BJ (cell line): ENCODE measurements around the gene STAB1. TPM values are rescaled to one million over a fixed set of nuclear protein-coding genes. Genes with fewer than 3 reads are reported as not detected.

Source experiments
- CTCF ChIA-PET: fragments of 350-600 bp; formaldehyde crosslinking; extraction: SDS; loops from one replicate; lab custom pipeline; 2021; ENCODE audit warnings: antibody characterized with exemption, inconsistent platforms; lab: Yijun Ruan, JAX
- POLR2A ChIA-PET: fragments of 300-600 bp; sonication (Branson Sonifier 250); formaldehyde crosslinking; extraction: SDS; loops from one replicate; lab custom pipeline; 2021; ENCODE audit warnings: antibody characterized with exemption; lab: Charles Lee
- DNase-seq: peaks from one replicate; pipeline ENCODE4 v3.0.0-alpha.2; 2011; ENCODE audit warnings: low read depth
- H3K27me3 ChIP-seq: 2 replicates; pipeline ENCODE4 v1.6.0; 2011; ENCODE audit warnings: low read length; ENCODE audit not compliant: control insufficient read depth, insufficient read depth
- H3K36me3 ChIP-seq: 2 replicates; pipeline ENCODE4 v1.5.1; 2011; ENCODE audit warnings: low read length; ENCODE audit not compliant: control insufficient read depth, insufficient read depth
- H3K4me3 ChIP-seq: 2 replicates; pipeline ENCODE4 v1.5.1; 2011; ENCODE audit warnings: low read depth, mild to moderate bottlenecking, control low read depth, low read length
- polyA plus RNA-seq: library from polyadenylated mRNA; depleted of rRNA; stranded (reverse); fragments of >200 nt; gene quantifications from 2 replicates; pipeline ENCODE4 v1.2.3, GENCODE V29; 2011
- TF ChIP-seq, protein P1 (sequence below): IDR thresholded peaks from 2 replicates; pipeline ENCODE4 v1.5.1; 2011; ENCODE audit warnings: low read depth, mild to moderate bottlenecking, control low read depth, inconsistent platforms, low read length, moderate library complexity; ENCODE audit not compliant: insufficient read depth

Gene STAB1
- polyA plus RNA-seq, 1 experiment = 0.01 TPM

- TF ChIP-seq, protein P1, sequence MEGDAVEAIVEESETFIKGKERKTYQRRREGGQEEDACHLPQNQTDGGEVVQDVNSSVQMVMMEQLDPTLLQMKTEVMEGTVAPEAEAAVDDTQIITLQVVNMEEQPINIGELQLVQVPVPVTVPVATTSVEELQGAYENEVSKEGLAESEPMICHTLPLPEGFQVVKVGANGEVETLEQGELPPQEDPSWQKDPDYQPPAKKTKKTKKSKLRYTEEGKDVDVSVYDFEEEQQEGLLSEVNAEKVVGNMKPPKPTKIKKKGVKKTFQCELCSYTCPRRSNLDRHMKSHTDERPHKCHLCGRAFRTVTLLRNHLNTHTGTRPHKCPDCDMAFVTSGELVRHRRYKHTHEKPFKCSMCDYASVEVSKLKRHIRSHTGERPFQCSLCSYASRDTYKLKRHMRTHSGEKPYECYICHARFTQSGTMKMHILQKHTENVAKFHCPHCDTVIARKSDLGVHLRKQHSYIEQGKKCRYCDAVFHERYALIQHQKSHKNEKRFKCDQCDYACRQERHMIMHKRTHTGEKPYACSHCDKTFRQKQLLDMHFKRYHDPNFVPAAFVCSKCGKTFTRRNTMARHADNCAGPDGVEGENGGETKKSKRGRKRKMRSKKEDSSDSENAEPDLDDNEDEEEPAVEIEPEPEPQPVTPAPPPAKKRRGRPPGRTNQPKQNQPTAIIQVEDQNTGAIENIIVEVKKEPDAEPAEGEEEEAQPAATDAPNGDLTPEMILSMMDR = no peak
- Histone ChIP-seq H3K4me3 (peak within 1 kb of the TSS; percentile 78), H3K27me3 (no peaks in the 10 kb centered on the region), H3K36me3 (peaks cover 5% of the 10 kb centered on the region)
- POLR2A ChIA-PET = interaction anchor here (0.7 kb wide), 1 partner anchor 54 kb away, joined by 3 read pairs; no protein-coding TSS in a partner anchor
- DNase-seq = no peak
- CTCF ChIA-PET = no interaction called here
Measured at GRCh38 chr3:52533623-52534280, 38.6 kb downstream of the STAB1 start, which contains the start of gene NT5DC2. NT5DC2 (minus strand) TSS chr3:52533857; CDS start chr3:52533737, 120 bp downstream.

DNA sequence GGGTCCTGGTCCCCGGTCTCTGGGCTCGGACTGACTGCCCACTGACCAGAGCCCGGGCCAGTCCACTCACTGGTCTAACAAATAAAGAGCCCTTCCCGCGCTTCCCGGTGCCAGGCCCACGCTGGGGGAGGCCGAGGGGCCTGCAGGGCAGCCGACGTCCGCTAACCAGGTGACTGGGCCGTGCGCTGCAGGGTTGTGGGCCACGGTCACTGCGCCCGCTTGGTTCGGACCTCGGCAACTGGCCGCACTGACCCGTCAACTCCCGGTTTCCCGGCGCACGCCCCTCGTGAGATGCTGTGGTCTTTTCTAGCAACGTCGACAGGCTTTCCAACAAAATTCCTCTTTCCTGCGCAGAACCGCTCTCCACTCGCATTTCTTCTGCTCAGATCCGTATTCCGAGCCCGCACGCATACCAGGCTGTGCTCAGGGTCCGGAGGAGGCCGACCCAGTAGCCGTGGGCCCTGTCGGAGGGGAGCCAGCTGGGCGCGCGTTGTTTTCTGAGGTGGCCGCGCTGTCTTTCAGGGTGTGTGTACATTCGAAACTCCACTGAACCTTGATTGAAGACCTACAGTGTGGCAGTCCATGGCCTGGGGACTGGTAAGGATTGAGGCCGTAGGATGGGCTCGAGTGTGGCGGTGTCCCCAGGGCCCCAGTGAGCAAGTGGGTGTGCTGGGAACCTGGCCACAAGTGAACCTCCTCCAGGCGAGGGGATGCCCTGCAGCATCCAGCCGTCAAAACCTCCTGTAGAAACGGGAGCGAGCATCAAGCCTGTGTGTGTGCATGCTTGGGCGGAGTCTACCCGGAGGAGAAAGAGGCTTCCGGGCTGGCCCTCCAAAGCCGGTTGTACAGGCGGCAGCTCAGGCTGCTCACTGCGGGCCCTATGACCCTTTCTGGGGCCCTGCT is 39.4 kb downstream of the STAB1 start:
- Histone ChIP-seq H3K27me3 (no peaks in the 10 kb centered on the region), H3K4me3 (peak overlapping the region; percentile 55), H3K36me3 (no peaks in the 10 kb centered on the region)
- ChIA-PET CTCF (no interaction called here), POLR2A (interaction anchor here (0.7 kb wide), 1 partner anchor 54 kb away, joined by 3 read pairs; no protein-coding TSS in a partner anchor)
- no peak for DNase-seq
- TF ChIP-seq, protein P1 = no peak

GRCh38 chr3:52535411-52536111 is 40.4 kb downstream of the STAB1 start:
- POLR2A ChIA-PET = interaction anchor here (0.6 to 1.0 kb wide), 2 partner anchors 110 to 160 kb away, joined by 4 to 23 read pairs; no protein-coding TSS in a partner anchor
- CTCF ChIA-PET = interaction anchor here (1.3 kb wide), 1 partner anchor 108 kb away, joined by 3 read pairs; no protein-coding TSS in a partner anchor
- DNase-seq = no peak
- Histone ChIP-seq H3K36me3 (no peaks in the 10 kb centered on the region), H3K4me3 (no peak overlapping the region), H3K27me3 (no peaks in the 10 kb centered on the region)
- TF ChIP-seq, protein P1 = no peak

GRCh38 chr3:52536112-52536368 is 40.9 kb downstream of the STAB1 start:
- no peak for DNase-seq
- ChIA-PET POLR2A (interaction anchor here (0.6 to 1.0 kb wide), 2 partner anchors 109 to 159 kb away, joined by 4 to 23 read pairs; no protein-coding TSS in a partner anchor), CTCF (interaction anchor here (1.3 kb wide), 1 partner anchor 109 kb away, joined by 3 read pairs; no protein-coding TSS in a partner anchor)

More at GRCh38 chr3:52536112-52536368, 40.9 kb downstream of the STAB1 start:
- Histone ChIP-seq H3K36me3 (no peaks in the 10 kb centered on the region), H3K27me3 (no peaks in the 10 kb centered on the region), H3K4me3 (no peak overlapping the region)
- TF ChIP-seq, protein P1 = no peak
